ENCODE results near the gene PWWP2B.
A peak's percentile ranks its signal among the peaks of the same experiment; 100 is the strongest.
"Not testable (repeated sequence)": the region's sequence is repeated elsewhere in the genome, so short reads cannot be mapped to it uniquely, and the experiment has no call there.

PWWP2B gene

DNA sequence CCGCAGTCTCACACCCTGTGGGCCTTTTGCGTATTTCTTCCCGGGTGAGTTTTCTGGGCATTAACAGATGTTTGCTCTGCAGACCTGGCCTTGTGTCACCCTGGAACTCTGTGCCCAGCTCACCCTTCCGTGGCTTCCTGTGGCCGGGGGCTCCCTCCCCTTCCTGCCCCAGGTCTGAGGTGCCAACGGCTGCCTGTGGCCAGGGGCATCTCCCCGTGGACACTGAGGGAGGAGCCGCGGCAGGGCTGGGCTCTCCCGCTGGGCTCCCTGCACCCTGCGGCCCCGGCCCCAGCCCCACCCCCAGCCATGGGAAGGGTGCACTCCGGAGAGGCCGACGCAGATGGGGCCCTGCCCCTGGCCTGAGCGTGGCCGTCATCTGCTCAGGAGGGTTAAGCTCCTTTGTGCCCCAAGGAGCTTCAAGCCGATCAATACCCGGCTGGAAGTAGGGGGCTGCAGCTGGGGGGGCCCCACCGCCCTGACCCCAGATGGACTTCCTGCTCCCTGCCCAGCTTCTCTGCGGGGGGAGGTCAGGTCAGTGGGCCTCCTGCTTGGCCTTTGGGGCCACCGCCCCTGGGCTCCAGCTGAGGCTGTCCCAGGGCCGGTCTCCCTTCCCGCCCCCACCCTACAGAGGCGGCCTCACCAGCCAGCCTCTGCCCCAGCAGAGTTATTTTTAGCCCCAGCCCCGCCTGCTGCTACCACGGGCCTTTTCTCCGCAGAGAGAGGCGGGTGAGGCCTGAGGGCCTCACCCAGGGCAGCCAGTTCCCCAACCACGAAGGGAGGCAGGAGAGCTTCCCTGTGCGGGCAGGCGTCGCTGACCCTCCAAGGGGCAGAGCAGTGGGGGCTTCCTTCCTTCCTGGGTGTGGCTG, 24.2 kb downstream of the PWWP2B start:
- DNase-seq: peak; percentile 61

DNA sequence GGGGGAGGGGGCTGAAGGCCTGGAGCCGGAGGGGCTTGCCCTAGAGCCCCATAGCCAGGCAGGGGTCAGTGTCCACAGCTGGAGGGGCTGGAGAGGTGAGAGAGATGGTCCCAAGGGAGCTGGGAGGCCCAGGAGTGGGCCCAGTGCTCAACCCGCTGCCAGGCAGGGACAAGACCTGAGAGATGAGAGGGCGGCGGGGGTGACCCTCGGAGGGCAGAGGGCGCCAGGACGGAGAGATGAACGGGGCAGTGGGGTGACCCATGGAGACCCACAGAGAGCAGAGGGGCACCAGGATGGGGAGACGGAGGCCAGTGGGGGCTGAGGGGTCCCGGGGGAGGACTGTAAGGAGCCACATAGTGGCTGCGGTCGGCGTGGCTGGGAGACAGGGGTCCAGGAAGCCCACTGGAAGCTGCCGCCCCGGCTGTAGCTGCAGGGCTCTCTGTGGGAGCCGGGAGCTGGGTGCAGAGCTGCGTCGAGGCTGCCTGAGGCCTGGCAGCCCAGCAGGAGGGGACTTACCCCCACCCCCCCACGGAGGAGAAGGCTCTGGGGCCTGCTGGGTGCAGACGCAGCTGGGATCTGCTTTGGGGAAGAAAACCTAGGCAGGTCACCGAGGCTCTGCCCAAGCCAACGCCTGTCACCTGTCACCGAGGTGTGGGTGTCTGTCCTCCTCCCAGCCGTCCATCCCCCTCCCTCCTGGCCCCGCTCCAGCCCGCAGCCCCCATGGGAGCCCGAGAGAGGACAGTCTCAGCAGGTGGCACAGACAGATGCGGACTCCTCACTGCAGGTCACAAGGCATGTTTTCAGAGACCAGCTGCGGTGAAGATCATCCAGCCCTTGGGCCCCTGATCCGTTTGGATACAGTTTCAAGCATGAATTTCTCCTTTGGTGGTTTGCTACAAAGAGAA, 25.1 kb downstream of the PWWP2B start:
- no peak for DNase-seq

DNA sequence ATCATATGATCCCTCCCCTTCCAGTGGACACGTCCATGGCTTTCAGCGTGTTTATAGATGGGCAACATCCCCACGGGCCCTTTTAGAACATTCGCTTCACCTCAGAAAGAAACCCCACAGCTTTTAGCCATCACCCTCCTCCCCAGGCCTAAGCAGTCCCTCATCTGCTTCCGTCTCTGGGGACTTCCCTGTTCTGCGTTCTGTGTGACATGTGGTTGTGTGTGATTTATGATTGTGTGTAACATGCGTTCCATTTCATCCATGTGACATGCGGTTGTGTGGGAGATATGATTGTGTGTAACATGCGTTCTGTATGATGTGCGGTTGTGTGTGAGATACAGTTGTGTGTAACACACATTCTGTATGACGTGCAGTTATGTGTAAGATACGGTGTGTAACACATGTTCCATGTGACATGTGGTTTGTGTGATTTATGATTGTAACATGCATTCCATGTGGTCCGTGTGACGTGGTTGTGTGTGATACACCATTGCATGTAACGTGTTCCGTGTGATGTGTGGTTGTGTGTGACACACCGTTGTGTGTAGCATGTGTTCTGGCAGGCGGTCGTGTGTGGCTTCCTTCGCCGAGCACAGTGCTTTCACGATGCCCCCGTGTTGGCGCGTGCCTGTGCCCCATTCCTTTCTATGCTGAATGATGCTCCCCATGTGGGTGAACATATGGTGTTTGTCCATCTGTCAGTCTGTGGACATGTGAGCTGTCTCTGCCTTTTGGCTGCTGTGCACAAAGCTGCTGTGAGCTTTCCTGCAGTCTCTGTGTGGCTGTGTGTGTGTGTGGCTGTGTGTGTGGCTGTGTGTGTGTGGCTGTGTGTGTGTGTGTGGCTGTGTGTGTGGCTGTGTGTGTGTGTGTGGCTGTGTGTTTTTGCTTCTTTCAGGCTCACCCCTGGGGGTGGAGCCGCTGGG, 26.2 kb downstream of the PWWP2B start:
- peak; percentile 81 for DNase-seq

DNA sequence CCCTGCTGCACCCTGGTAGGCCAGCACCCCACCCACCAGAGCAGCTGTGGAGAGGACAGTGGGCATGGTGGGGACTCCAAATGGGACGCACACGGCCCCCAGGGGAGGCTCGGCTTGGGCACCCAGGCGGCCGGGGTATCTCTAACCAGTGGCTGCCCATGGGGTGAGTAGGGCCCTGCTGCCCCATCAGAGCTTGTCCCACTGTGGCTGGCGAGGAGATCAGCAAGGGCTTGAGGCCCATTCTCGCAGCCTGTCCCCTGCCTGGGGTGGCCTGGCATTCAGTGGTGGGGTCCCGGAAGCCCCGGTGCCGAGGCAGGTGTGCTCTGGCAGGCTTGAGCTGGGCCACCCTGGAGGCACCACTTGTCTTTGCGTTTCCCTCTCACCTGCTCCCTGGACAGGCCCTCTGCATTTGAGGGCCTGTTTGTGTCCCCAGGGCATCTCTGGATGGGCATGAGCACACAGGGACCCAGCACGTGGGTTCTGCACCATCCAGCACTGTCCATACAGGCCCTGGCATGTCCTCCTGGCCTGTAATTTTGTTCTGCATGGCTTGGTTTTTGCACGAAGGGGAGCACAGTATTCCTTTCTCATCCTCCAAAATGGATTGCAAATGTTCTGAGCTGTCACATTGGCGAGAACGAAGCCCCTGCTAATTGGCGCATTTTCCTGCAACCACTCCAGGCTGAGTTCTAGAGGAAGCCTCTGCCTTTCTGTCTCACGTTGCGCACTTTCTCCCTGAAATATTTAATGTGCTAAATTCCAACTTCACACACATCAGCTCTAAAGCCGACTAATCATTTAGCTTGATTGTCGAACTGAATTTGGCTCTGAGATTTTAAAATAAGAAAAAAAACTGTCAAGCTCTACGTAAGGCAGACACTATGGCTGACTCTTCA, 27.2 kb downstream of the PWWP2B start:
- DNase-seq: no peak

DNA sequence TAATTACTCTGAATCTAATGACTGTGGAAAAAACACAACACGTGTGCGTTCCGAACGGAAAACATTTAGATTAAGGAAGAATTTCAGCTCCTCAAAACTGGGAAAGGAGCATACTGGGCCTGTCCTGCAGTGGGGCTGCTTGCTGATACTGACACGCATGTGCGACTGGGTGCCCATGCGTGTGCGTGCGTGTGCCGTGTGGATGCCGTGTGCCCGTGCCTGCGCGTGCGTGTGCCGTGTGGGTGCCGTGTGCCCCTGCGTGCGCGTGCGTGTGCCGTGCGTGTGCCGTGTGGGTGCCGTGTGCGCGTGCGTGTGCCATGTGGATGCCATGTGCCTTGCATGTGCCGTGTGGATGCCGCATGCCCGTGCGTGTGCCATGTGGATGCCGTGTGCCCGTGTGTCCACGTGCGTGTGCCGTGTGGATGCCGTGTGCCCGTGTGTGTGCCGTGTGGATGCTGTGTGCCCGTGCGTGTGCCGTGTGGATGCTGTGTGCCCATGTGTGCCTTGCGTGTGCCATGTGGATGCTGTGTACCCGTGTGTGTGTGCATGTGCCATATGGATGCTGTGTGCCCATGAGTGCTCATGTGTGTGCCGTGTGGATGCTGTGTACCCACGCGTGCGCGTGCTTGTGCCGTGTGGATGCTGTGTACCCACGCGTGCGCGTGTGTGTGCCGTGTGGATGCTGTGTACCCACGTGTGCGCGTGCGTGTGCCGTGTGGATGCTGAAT, 28.2 kb downstream of the PWWP2B start:
- no peak for DNase-seq

DNA sequence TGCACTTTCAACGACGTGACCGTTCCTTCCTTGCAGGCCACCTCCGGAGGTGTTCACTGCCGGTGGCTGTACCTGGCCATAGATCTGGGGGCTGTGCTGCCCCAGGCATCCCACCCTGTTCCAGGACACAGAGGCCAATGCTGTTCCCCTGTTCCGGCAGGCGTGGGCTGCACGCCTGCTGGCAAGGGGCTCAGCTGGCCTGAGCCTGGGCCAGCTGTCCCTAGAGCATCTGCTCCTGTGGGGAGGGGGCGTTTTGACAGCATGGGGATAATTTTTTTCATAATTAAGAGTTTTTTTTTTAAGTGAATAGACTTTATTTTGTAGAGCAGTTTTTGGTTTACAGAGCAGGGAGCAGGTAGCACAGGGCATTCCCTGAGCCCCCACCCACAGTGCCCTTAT, 28.8 kb downstream of the PWWP2B start:
- DNase-seq: no peak

DNA sequence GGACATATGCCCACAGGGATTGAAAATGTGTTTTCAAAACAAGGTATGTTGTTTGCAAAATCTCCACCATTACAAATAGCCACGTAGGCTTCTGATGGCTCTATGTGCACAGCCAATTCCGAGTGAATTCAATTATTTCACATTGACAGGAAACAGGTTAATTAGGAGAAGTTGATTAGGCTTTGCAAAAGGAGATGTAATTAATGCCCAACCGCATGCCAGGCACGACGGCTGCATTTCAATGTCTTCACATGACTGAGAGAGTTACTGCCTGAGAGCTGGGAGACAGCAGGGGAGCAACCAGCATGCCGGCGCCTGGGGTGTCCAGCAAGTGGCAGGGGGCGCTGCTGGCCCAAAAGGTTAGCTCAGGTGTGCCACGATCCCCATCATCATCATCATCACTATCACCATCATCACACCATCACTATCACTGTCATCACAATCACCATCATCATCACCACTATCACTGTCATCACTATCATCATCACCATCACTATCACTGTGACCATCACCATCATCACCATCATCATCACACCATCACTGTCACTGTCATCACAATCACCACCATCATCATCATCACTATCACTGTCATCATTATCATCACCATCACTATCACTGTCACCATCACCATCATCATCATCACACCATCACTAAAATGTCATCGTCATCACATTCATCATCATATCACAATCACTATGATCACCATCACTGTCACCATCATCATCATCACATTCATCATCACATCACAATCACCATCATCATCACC, 30.2 kb downstream of the PWWP2B start:
- DNase-seq: no peak

DNA sequence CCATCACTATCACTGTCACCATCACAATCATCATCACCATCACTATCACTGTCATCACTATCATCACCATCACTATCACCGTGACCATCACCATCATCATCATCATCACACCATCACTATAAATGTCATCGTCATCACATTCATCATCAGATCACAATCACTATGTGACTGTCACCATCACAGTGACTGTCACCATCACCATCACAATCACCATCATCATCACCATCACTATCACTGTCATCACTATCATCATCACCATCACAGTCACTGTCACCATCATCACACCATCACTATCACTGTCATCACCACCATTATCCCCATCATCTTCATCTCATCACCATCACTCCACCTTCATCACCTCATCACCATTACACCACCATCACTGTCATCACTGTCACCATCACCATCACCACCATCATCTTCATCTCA, 31.0 kb downstream of the PWWP2B start:
- no peak for DNase-seq

DNA sequence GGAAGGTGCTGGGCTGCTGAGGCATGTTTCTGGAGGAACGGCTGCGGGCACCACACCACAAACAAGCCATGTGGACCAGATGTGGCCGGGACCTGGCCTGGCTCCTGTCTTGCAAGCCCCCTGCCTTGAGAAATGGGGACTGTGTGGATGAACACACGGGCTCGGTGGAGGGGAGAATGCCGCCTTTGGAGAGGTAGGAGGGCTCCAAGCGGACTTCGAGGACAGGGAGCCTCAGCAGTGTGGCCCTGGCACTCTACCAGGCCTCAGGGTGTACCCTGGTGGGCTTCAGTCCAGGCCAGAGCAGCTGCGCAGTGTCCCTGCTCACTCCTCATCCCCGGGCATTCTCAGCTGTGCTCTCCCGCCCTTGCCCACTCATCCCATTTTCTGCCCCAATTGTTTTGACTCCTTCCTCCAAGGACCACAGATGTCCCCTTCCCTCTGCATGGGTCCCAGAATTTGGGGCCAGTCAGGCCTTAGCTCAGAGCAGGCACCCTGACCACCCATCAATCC, 31.5 kb downstream of the PWWP2B start:
- no peak for DNase-seq

DNA sequence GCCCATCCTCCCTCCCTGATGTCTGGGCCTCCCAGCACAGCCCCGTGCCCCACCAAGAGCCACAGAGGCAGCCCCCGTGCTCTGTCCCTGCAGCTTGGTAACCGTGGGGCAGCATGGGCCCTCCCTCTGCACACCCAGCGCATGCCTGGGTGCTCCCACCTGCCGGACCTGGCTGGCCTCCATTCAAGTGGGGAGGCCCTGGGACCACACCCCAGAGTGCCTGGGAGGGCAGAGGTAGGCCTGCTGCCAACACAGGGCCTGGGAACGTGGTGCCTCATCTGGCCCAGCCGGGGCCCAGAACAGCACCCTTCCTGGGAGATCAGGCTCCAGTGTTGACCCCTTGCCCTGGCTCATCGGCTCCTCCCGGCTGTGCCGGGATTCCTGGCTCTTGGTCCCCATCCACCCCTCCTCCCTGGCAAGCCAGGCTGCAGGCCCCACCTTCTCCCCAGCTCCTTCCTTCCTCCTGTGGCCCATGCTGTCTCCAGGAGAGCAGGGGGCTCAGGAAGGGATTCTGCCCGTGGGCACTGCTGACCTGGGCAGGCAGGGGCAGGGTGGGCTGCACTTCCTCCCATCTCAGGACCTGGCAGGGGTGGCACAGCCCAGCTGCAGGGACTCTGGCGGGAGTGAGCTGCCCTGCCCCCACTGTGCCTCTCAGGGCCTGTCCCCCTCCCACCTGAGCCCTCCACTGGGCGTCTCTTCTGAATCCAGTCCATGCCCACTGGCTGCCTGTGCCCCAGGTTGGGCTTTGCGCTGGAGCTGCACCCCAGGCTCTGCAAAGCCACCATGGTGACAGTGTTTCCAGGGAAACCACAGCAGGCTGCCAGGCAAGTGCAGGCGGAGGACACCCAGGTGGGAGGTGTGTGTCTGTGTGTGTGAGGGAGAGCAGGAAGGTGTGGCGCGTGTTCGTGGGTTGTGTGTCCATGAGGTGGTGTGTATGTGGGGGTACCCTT, 32.6 kb downstream of the PWWP2B start:
- DNase-seq: no peak

DNA sequence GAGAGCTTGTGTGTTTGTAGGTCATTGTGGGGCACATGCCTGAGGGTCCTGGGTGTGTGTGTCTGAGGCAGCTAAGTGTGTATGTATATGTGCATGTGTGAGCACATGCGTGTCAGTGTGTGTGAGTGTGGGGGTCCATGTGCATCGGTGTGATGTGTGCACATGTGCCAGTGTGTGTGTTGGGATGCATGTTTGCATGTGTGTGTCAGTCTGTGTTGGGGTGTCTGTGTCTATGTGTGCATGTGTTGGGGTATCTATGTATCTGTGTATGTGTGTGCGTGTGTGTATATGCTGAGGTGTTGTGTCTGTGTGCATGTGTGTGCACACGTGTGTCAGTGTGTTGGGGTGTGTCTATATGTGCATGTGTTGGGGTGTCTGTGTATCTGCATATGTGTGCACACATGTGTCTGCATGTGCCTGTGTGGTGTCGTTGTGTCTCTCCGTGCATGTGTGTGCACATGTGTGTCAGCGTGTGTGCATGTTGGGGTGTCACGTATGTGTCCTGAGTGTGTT, 33.3 kb downstream of the PWWP2B start:
- DNase-seq: no peak

DNA sequence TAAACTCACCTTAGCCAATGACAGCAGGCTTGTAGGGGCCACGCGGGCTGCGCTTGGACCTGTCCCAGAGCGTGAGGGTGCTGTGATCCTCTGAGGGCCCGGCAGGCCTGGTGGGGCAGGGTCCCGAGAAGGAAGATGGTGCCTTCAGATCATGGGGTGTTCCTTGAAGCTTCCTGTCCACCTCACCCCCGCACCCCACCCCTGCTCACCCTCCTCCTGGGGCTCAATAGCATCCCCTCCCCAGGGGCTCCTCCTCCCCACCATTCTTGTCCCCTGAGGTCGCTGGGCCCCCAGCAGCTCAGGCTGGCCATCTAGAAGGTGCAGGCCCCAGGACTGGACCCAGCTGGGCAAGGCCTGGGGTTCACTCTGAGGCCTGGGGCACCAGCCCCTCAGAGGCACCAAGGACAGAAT, 33.9 kb downstream of the PWWP2B start:
- no peak for DNase-seq

DNA sequence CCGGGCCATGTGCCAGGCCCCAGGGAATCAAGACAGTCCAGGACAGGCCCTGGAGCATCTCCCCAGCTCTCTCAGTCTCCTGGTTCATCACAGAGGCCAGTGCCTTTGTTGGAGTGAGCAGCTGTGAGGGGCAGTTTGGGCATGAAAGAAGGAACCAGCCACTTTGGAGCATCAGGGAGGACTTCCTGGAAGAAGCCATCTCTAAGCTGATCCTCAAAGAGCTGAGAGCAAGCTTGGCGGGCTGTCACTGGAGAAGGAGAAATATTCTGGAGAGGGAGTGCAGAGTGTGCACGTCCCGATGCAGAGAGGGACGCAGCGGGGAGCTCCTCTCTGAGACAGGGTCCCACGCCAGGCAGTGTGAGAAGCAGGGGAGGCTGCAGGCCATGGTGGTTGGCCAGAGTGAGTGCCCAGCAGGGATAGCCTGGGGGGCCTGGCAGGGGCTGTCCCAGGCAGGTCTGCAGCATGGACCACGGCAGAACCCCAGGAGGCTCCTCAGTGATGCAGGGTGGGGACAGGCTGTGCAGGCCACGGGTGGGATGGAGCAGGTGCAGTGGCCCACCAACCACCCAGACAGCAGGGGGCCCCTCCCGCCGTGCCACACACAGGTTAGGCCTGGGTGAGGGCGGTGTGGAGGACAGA, 34.7 kb downstream of the PWWP2B start:
- DNase-seq: no peak

DNA sequence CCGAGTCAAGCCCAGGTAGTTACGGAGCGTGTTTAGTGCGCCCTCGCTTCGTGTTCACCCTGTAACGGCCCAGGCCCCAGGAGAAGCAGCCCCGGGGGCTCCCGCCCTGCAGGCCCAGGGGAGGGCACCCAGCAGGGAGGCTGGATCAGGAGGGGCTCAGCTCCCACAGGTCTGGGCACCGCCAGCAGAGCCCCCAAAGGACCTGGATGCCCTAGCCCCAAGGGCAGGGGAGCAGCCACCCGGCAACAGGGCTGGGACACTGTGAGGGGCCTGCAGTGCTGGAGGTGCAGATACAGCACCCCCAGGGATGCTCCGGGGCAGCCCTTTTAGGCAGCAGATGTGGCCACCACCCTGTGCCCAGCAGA, 35.2 kb downstream of the PWWP2B start:
- no peak for DNase-seq

DNA sequence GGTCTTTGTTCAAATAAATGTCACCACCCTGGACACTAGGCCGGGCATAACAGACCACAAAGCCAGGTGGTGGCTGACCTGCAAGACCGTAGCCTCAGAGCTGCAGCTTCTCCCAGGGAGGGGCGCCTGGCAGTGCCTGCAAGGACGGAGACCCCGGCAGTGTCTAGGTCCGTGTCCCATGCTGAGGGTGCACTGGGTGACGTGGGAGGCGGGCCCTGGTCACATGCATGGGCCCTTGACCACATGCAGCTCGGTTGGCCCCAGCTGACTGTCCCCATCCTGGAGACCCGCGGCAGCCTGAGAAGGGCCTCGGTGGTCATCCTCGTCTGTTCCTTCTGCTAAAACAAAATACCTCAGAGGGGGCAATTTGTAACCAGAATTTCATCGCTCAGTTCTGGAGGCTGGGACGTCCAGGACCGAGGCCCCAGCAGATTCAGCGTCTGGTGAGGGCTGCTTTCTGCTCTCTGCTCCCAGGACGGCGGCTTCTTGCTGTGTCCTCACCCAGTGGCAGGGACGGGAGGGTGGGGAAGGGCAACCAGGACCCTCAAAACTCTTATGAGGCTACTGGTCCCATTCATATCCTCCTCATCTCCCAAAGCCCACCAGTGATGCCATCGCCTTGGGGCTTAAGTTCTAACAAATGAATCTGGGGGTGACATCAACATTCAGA, 36.8 kb downstream of the PWWP2B start:
- no peak for DNase-seq

DNA sequence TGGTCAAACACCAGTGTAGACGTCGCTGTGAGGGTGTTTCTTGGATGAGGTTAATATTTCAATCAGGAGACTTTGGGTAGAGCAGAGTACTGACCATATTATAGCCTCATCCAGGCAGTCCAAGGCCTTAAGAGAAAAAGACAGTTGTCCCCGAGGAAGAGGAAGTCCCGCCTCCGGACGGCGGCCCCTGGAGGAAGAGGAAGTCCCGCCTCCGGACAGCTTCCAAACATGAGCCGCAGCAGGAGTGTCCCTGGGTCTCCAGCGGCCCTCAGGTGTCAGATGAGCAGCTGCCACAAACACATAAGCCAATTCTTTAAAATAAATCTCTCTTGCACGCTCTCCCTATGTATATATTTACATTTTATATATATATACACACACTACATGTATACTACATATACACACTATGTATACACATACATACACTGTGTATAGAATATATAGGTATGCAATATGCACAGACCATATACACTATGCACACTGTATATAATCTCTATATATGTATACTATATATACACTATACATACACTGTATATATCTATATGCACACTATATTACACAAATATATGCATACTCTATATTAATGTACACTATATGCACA, 37.5 kb downstream of the PWWP2B start:
- peak; percentile 49 for DNase-seq

DNA sequence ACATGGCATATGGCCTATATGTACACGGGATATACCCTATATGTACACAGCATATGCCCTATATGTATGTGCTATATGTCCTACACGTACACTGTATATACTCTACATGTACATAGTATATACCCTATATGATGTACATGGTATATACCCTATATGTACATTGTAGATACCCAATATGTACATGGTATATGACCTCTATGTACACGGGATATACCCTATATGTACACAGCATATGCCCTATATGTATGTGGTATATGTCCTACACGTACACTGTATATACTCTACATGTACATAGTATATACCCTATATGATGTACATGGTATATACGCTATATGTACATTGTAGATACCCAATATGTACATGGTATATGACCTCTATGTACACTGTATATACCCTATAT, 38.3 kb downstream of the PWWP2B start:
- DNase-seq: not testable (repeated sequence)

Measured in KG1 (cell line).